A549 (cell line): Measurements from ENCODE around the gene LEKR1. TPM values are rescaled to one million over a fixed set of nuclear protein-coding genes. Genes with fewer than 3 reads are reported as not detected.

ENCODE experiments used
- ATAC-seq, 2 experiments: fragments of 200-7000 bp in 1 of 2; fragments of >200 bp in 1 of 2; cut with Nextera tagmentation in 1 of 2; cut with Tn5 transposase in 1 of 2; 3 replicates each; pipeline versions ENCODE4 v1.8.0 to v1.9.1; 2018 to 2020; ENCODE audit warnings: mild to moderate bottlenecking in 1 of 2, moderate library complexity in 1 of 2
- CTCF ChIA-PET: fragments of 300-600 bp; sonication (Branson Sonifier 250); formaldehyde crosslinking; extraction: SDS; loops from one replicate; lab custom pipeline; 2021; ENCODE audit warnings: antibody characterized with exemption, inconsistent platforms; lab: Yijun Ruan, JAX
- POLR2A ChIA-PET: fragments of 350-600 bp; formaldehyde crosslinking; extraction: SDS; loops from one replicate; lab custom pipeline; 2021; ENCODE audit warnings: antibody characterized with exemption, inconsistent platforms; lab: Yijun Ruan, JAX
- DNase-seq, 2 experiments: peaks; one replicate each; pipeline versions ENCODE4 v3.0.0 to v3.0.0-alpha.2; 2011 to 2016; ENCODE audit warnings: low read depth in 1 of 2, low spot score in 1 of 2
- FAIRE-seq: peaks from 2 replicates; lab custom pipeline; 2011; peaks lifted over from hg19 to GRCh38; lab: Jason Lieb, UNC
- H3K27ac ChIP-seq, 2 experiments: fragments of >200 bp; sonication (Bioruptor Twin); formaldehyde crosslinking; 3 replicates each; pipeline ENCODE4 v1.5.1; 2016 to 2017
- H3K4me1 ChIP-seq: fragments of >200 bp; sonication (Bioruptor Twin); formaldehyde crosslinking; 3 replicates; pipeline ENCODE4 v1.6.1; 2016
- H3K4me2 ChIP-seq: fragments of >200 bp; sonication (Bioruptor Twin); formaldehyde crosslinking; 3 replicates; pipeline ENCODE4 v1.6.1; 2016
- H3K4me3 ChIP-seq: fragments of >200 bp; sonication (Bioruptor Twin); formaldehyde crosslinking; 3 replicates; pipeline ENCODE4 v1.5.1; 2016
- H3K9me3 ChIP-seq: fragments of >200 bp; sonication (Bioruptor Twin); formaldehyde crosslinking; 3 replicates; pipeline ENCODE4 v1.6.1; 2016
- CBX2 ChIP-seq: fragments of 200-600 bp; sonication (generic); IDR thresholded peaks from 2 replicates; pipeline ENCODE4 v1.6.1; 2016; ENCODE audit warnings: low read depth, mild to moderate bottlenecking, borderline replicate concordance
- CBX8 ChIP-seq: fragments of 200-600 bp; sonication (generic); IDR thresholded peaks from 2 replicates; pipeline ENCODE4 v1.6.1; 2016
- CHD4 ChIP-seq: fragments of 200-600 bp; sonication (generic); IDR thresholded peaks from 2 replicates; pipeline ENCODE4 v1.6.1; 2016; ENCODE audit warnings: antibody characterized with exemption, mild to moderate bottlenecking, borderline replicate concordance
- CTCF ChIP-seq: fragments of >200 bp; sonication (Bioruptor Twin); formaldehyde crosslinking; IDR thresholded peaks from 3 replicates; pipeline ENCODE4 v1.5.1; 2016
- EHF ChIP-seq: fragments of 250-450 bp; sonication (Bioruptor Pico); IDR thresholded peaks from 2 replicates; pipeline ENCODE4 v1.5.0; 2020; ENCODE audit warnings: mild to moderate bottlenecking
- ELK1 ChIP-seq: fragments of 150-350 bp; IDR thresholded peaks from 2 replicates; pipeline ENCODE4 v1.6.1; 2014; ENCODE audit warnings: low read depth, mild to moderate bottlenecking, low read length
- EP300 ChIP-seq, 2 experiments: fragments of >200 bp; sonication (Bioruptor Twin); formaldehyde crosslinking; IDR thresholded peaks; 2 replicates in 1 of 2; 3 replicates in 1 of 2; pipeline ENCODE4 v1.6.1; 2016 to 2017
- ESRRA ChIP-seq: fragments of 150-350 bp; IDR thresholded peaks from 2 replicates; pipeline ENCODE4 v1.6.1; 2014; ENCODE audit warnings: mild to moderate bottlenecking, low read length, borderline replicate concordance
- FOSB ChIP-seq: fragments of 250-450 bp; sonication (Bioruptor Pico); IDR thresholded peaks from 2 replicates; pipeline ENCODE4 v1.5.0; 2020; ENCODE audit warnings: mild to moderate bottlenecking, moderate library complexity
- FOXS1 ChIP-seq: fragments of 250-450 bp; sonication (Bioruptor Pico); IDR thresholded peaks from 2 replicates; pipeline ENCODE4 v1.5.0; 2020; ENCODE audit warnings: mild to moderate bottlenecking, moderate library complexity
- GATA3 ChIP-seq: IDR thresholded peaks from 2 replicates; pipeline ENCODE4 v1.6.1; 2012; ENCODE audit warnings: borderline replicate concordance
- HES2 ChIP-seq: fragments of >200 bp; sonication (Bioruptor Twin); formaldehyde crosslinking; IDR thresholded peaks from 2 replicates; pipeline ENCODE4 v1.6.1; 2016
- JUNB ChIP-seq: fragments of >200 bp; sonication (Bioruptor Twin); formaldehyde crosslinking; IDR thresholded peaks from 2 replicates; pipeline ENCODE4 v1.6.1; 2016
- KDM1A ChIP-seq: fragments of 200-600 bp; sonication (generic); IDR thresholded peaks from 2 replicates; pipeline ENCODE4 v1.6.1; 2016; ENCODE audit warnings: low read depth, mild to moderate bottlenecking
- MAFK ChIP-seq: fragments of 450-650 bp; IDR thresholded peaks from 2 replicates; pipeline ENCODE4 v1.6.1; 2014; ENCODE audit not compliant: partially characterized antibody
- MAZ ChIP-seq: fragments of 150-350 bp; IDR thresholded peaks from 2 replicates; pipeline ENCODE4 v1.6.1; 2014; ENCODE audit warnings: antibody characterized with exemption, low read depth, low read length, borderline replicate concordance
- NFE2L2 ChIP-seq: fragments of 150-350 bp; conservative IDR thresholded peaks from 2 replicates; pipeline ENCODE4 v1.6.1; 2014; ENCODE audit warnings: low read length
- RFX5 ChIP-seq: fragments of 450-650 bp; IDR thresholded peaks from 2 replicates; pipeline ENCODE4 v1.7.1; 2014; ENCODE audit warnings: antibody characterized with exemption, mild to moderate bottlenecking, moderate library complexity
- RNF2 ChIP-seq: fragments of 200-600 bp; sonication (generic); IDR thresholded peaks from 2 replicates; pipeline ENCODE4 v1.6.1; 2016; ENCODE audit warnings: low read depth, mild to moderate bottlenecking, antibody characterized with exemption, moderate library complexity, borderline replicate concordance
- ZFP36 ChIP-seq: fragments of 450-650 bp; IDR thresholded peaks from 2 replicates; pipeline ENCODE4 v1.6.1; 2014; ENCODE audit warnings: borderline replicate concordance; ENCODE audit not compliant: partially characterized antibody
- ZNF302 ChIP-seq: fragments of 250-450 bp; sonication (Bioruptor Pico); IDR thresholded peaks from 2 replicates; pipeline ENCODE4 v1.9.0; 2021; ENCODE audit warnings: inconsistent platforms, mild to moderate bottlenecking, moderate library complexity
- WGBS: methylation state at CpG from one replicate; pipeline ENCODE4 v1.1.6; 2017; ENCODE audit errors: missing lambda C conversion rate; 5-methylcytosine and 5-hydroxymethylcytosine counted together
- polyA plus RNA-seq, 4 experiments: library from polyadenylated mRNA; depleted of rRNA in 3 of 4; stranded (reverse); fragments of >200 nt; fragmentation: RNase III in 1 of 4; extraction: RNeasy Plus Mini Kit Qiagen cat#74134 plus additional on column Dnase treatment in 1 of 4; gene quantifications; 2 replicates in 3 of 4; 3 replicates in 1 of 4; pipeline ENCODE4 v1.2.3, GENCODE V29; 2011 to 2017
- TF ChIP-seq, protein P1 (sequence below): fragments of 450-650 bp; IDR thresholded peaks from 2 replicates; pipeline ENCODE4 v1.6.1; 2014; ENCODE audit warnings: antibody characterized with exemption
- TF ChIP-seq, protein P2 (sequence below): fragments of >200 bp; sonication (Bioruptor Twin); formaldehyde crosslinking; IDR thresholded peaks from 3 replicates; pipeline ENCODE4 v1.6.1; 2016
- TF ChIP-seq, protein P3 (sequence below): fragments of 200-600 bp; sonication (generic); IDR thresholded peaks from 2 replicates; pipeline ENCODE4 v1.6.1; 2016; ENCODE audit warnings: antibody characterized with exemption, mild to moderate bottlenecking, moderate library complexity

The LEKR1 gene
- polyA plus RNA-seq, 2 of the 4 experiments (the other 2 are of a cell fraction) = 1.3 to 1.4 TPM

DNA sequence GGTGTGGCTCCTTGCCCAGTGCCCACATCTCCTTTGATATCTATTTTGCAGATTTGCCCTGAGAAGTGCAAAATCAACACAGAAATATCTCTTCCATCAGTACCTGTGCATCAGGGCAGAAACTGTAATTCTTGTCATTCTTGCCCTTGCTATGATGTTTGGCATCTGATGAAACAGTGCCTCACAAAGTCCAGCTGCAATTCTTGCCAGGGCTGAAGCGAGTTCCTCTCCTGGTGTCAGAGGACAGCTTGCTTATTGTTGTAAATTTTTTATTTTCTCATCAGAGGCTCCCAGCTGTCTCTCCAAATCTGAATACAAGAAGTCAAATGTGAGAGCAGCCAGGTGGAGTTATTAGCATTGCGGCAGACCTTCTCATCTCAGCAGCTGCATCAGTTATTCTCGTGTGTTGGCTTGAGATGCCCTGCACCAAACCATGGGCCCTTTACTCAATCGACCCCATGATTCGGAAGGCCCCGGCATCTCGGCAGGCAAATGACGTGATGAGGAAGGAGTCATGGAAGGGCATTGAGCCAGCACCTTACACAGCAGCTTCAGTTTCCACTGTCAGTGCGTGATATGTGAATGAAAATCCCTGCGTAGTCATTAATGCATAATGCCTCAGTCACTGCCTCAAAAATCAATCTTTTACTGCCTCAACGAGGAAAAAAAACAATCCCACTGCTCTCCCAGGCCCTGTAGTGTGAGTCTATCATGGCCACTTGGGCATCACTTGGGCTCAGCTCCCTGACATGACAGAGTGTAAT, 240.4 kb downstream of the LEKR1 start:
- no peaks in the 10 kb centered on the region for H3K9me3 ChIP-seq
- H3K4me3 ChIP-seq = no peak overlapping the region
- FAIRE-seq = no peak
- POLR2A ChIA-PET = no interaction called here
- no peaks in the 10 kb centered on the region for H3K4me1 ChIP-seq
- CTCF ChIA-PET = interaction anchor here (1.4 kb wide), 1 partner anchor 15 kb away, joined by 3 read pairs; no protein-coding TSS in a partner anchor
- no peak overlapping the region for H3K4me2 ChIP-seq
- 75% methylated on average over 11 of the region's 11 CpGs for WGBS
- ATAC-seq = no peak
- TF ChIP-seq KDM1A (no peak), MAFK (no peak), CTCF (no peak)
- TF ChIP-seq, protein P1, sequence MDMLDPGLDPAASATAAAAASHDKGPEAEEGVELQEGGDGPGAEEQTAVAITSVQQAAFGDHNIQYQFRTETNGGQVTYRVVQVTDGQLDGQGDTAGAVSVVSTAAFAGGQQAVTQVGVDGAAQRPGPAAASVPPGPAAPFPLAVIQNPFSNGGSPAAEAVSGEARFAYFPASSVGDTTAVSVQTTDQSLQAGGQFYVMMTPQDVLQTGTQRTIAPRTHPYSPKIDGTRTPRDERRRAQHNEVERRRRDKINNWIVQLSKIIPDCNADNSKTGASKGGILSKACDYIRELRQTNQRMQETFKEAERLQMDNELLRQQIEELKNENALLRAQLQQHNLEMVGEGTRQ = no peak
- TF ChIP-seq, all 56 proteins: peak for 0
- no peak for DNase-seq
- H3K27ac ChIP-seq = no peak overlapping the region

GRCh38 chr3:157067114-157067513, 241.0 kb downstream of the LEKR1 start:
- Histone ChIP-seq H3K9me3 (no peaks in the 10 kb centered on the region), H3K4me3 (no peak overlapping the region), H3K4me2 (no peak overlapping the region), H3K27ac (no peak overlapping the region), H3K4me1 (no peaks in the 10 kb centered on the region)
- POLR2A ChIA-PET = no interaction called here
- DNase-seq (no peak), ATAC-seq (no peak), FAIRE-seq (no peak)
- CTCF ChIA-PET = no interaction called here
- TF ChIP-seq, protein P2, sequence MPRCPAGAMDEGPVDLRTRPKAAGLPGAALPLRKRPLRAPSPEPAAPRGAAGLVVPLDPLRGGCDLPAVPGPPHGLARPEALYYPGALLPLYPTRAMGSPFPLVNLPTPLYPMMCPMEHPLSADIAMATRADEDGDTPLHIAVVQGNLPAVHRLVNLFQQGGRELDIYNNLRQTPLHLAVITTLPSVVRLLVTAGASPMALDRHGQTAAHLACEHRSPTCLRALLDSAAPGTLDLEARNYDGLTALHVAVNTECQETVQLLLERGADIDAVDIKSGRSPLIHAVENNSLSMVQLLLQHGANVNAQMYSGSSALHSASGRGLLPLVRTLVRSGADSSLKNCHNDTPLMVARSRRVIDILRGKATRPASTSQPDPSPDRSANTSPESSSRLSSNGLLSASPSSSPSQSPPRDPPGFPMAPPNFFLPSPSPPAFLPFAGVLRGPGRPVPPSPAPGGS = no peak
- TF ChIP-seq ELK1 (no peak), ZNF302 (CRISPR knock-in tag) (no peak), FOXS1 (CRISPR knock-in tag) (no peak), NFE2L2 (no peak), JUNB (no peak), EP300 (IDR thresholded peaks at IDR 0.05) (no peak), RNF2 (no peak), CBX2 (no peak), CBX8 (no peak), EHF (CRISPR knock-in tag) (no peak), RFX5 (no peak), ZFP36 (no peak), CHD4 (no peak), HES2 (no peak), MAZ (no peak), FOSB (CRISPR knock-in tag) (no peak), GATA3 (no peak), ESRRA (no peak)
- TF ChIP-seq, protein P3, sequence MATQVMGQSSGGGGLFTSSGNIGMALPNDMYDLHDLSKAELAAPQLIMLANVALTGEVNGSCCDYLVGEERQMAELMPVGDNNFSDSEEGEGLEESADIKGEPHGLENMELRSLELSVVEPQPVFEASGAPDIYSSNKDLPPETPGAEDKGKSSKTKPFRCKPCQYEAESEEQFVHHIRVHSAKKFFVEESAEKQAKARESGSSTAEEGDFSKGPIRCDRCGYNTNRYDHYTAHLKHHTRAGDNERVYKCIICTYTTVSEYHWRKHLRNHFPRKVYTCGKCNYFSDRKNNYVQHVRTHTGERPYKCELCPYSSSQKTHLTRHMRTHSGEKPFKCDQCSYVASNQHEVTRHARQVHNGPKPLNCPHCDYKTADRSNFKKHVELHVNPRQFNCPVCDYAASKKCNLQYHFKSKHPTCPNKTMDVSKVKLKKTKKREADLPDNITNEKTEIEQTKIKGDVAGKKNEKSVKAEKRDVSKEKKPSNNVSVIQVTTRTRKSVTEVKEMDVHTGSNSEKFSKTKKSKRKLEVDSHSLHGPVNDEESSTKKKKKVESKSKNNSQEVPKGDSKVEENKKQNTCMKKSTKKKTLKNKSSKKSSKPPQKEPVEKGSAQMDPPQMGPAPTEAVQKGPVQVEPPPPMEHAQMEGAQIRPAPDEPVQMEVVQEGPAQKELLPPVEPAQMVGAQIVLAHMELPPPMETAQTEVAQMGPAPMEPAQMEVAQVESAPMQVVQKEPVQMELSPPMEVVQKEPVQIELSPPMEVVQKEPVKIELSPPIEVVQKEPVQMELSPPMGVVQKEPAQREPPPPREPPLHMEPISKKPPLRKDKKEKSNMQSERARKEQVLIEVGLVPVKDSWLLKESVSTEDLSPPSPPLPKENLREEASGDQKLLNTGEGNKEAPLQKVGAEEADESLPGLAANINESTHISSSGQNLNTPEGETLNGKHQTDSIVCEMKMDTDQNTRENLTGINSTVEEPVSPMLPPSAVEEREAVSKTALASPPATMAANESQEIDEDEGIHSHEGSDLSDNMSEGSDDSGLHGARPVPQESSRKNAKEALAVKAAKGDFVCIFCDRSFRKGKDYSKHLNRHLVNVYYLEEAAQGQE = no peak
- WGBS = 81% methylated on average over 3 of the region's 3 CpGs
